ENCODE data around the gene VAV2.

- TF ChIP-seq RFX5 (IDR thresholded peaks at IDR 0.05; ENCODE audit: low read length) (no peak), CTCF (IDR thresholded peaks at IDR 0.05) (no peak)
Measured at GRCh38 chr9:134031783-134032182, 39.7 kb upstream of the VAV2 start.

Data from SK-N-SH (cell line).